VCaP (cell line): ENCODE measurements around the gene ADGRG2.

Experiments
- H3K27ac ChIP-seq: fragments of 450-650 bp; 2 replicates; pipeline ENCODE4 v1.5.1; 2017
- CTCF ChIP-seq: fragments of 450-650 bp; conservative IDR thresholded peaks from 2 replicates; pipeline ENCODE4 v1.5.1; 2017; ENCODE audit warnings: mild to moderate bottlenecking, moderate library complexity

The ADGRG2 gene

GRCh38 chrX:19100586-19100985 is 21.7 kb downstream of the ADGRG2 start:
- H3K27ac ChIP-seq, result no peak overlapping the region
- TF ChIP-seq CTCF, result no peak

- no peak overlapping the region for H3K27ac ChIP-seq
- TF ChIP-seq CTCF, result 0 out of 2 replicates have a peak, but pooled peaks have one; percentile 3
These were observed 24.6 kb downstream of the ADGRG2 start for GRCh38 chrX:19097553-19098283.

GRCh38 chrX:19096586-19096985 is 25.7 kb downstream of the ADGRG2 start:
- no peak for TF ChIP-seq CTCF
- H3K27ac ChIP-seq, result no peak overlapping the region

GRCh38 chrX:19094654-19095053 is 27.6 kb downstream of the ADGRG2 start:
- no peak for TF ChIP-seq CTCF
- H3K27ac ChIP-seq, result no peak overlapping the region

- H3K27ac ChIP-seq, result no peak overlapping the region
- no peak for TF ChIP-seq CTCF
These were observed 30.7 kb downstream of the ADGRG2 start for GRCh38 chrX:19091596-19091995.

GRCh38 chrX:19089555-19090040 is 32.7 kb downstream of the ADGRG2 start:
- H3K27ac ChIP-seq, result no peak overlapping the region
- no peak for TF ChIP-seq CTCF

- H3K27ac ChIP-seq, result no peak overlapping the region
- no peak for TF ChIP-seq CTCF
These were observed 36.0 kb downstream of the ADGRG2 start for GRCh38 chrX:19086102-19086772.
